Ishikawa (cell line): Measurements from ENCODE around the gene TTC8.

Experiments
- CREB1 ChIP-seq: IDR thresholded peaks from 2 replicates; pipeline ENCODE4 v1.6.1; 2012; ENCODE audit warnings: low read depth
- EGR1 ChIP-seq: IDR thresholded peaks from 2 replicates; pipeline ENCODE4 v1.6.1; 2012
- FOXM1 ChIP-seq: IDR thresholded peaks from 2 replicates; pipeline ENCODE4 v1.6.1; 2012; ENCODE audit warnings: low read depth, borderline replicate concordance
- MAX ChIP-seq: IDR thresholded peaks from 2 replicates; pipeline ENCODE4 v1.6.1; 2012
- NFIC ChIP-seq: IDR thresholded peaks from 2 replicates; pipeline ENCODE4 v1.6.1; 2012
- RAD21 ChIP-seq: IDR thresholded peaks from 2 replicates; pipeline ENCODE4 v1.6.1; 2012; ENCODE audit warnings: low read depth
- REST ChIP-seq: IDR thresholded peaks from 2 replicates; pipeline ENCODE4 v1.6.1; 2012; ENCODE audit warnings: low read depth, mild to moderate bottlenecking
- TAF1 ChIP-seq: IDR thresholded peaks from 2 replicates; pipeline ENCODE4 v1.6.1; 2012; ENCODE audit warnings: low read depth, mild to moderate bottlenecking
- TF ChIP-seq, protein P1 (sequence below): IDR thresholded peaks from 2 replicates; pipeline ENCODE4 v1.6.1; 2012

GRCh38 chr14:88835661-88836060, 11.2 kb downstream of the TTC8 start:
- TF ChIP-seq CREB1, result no peak
- no peak for TF ChIP-seq RAD21
- TF ChIP-seq REST, result no peak
- TF ChIP-seq, protein P1, sequence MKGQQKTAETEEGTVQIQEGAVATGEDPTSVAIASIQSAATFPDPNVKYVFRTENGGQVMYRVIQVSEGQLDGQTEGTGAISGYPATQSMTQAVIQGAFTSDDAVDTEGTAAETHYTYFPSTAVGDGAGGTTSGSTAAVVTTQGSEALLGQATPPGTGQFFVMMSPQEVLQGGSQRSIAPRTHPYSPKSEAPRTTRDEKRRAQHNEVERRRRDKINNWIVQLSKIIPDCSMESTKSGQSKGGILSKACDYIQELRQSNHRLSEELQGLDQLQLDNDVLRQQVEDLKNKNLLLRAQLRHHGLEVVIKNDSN, result no peak
- TF ChIP-seq MAX, result no peak
- TF ChIP-seq TAF1, result no peak
- TF ChIP-seq NFIC, result no peak
- no peak for TF ChIP-seq FOXM1
- no peak for TF ChIP-seq EGR1
